Fibroblast of lung (primary cell): ENCODE data around the gene PDZRN4.

Experiments
- CTCF ChIP-seq, 2 donors: IDR thresholded peaks in 1 of 2; conservative IDR thresholded peaks in 1 of 2; 1 replicate in 1 of 2; 2 replicates in 1 of 2; pipeline ENCODE4 v1.5.1; 2011 to 2012; ENCODE audit warnings: low read length in 2 of 2, control low read depth in 1 of 2, inconsistent platforms in 1 of 2, low read depth in 1 of 2, mild to moderate bottlenecking in 1 of 2
- EZH2 ChIP-seq: IDR thresholded peaks from 2 replicates; pipeline ENCODE4 v1.5.1; 2012; ENCODE audit warnings: low read length, control low read depth, mild to moderate bottlenecking; ENCODE audit errors: missing control alignments

GRCh38 chr12:41311883-41312282 is 123.8 kb downstream of the PDZRN4 start:
- TF ChIP-seq EZH2 (no peak), CTCF (conservative IDR thresholded peaks at IDR 0.05 in 1 of 2, IDR thresholded peaks at IDR 0.05 in 1 of 2; ENCODE audit: low read depth in 1 of 2, low read length in 2 of 2) (no peak)
